Renal cortical epithelial cell (primary cell): ENCODE data around the gene RPL7L1. TPM values are rescaled to one million over a fixed set of nuclear protein-coding genes. Genes with fewer than 3 reads are reported as not detected.

ENCODE experiments used
- DNase-seq: peaks from one replicate; pipeline ENCODE4 v3.0.0-alpha.2; 2011; ENCODE audit warnings: low read depth
- total RNA-seq: library from RNA; depleted of rRNA; stranded (reverse); fragments of >200 nt; gene quantifications from 2 replicates; pipeline ENCODE4 v1.2.3, GENCODE V29; 2014

RPL7L1 gene
- total RNA-seq, 1 donor from 2014 or later: 150 TPM

- no peak for DNase-seq
Observed at GRCh38 chr6:42933205-42933604, 53.8 kb downstream of the RPL7L1 start.

GRCh38 chr6:42935322-42935721 is 55.9 kb downstream of the RPL7L1 start:
- DNase-seq: no peak

- no peak for DNase-seq
Observed at GRCh38 chr6:42936398-42936797, 57.0 kb downstream of the RPL7L1 start.

- no peak for DNase-seq
Observed at GRCh38 chr6:42937548-42938427, 58.4 kb downstream of the RPL7L1 start.

- no peak for DNase-seq
Observed at GRCh38 chr6:42938428-42938796, 59.0 kb downstream of the RPL7L1 start.

GRCh38 chr6:42938987-42939809 is 59.8 kb downstream of the RPL7L1 start:
- no peak for DNase-seq

Other genes with a start within 250 kb of the RPL7L1 start
- gene PRPH2, start 157.0 kb upstream of the RPL7L1 start, total RNA-seq: 0.17 and 1.2 TPM in 2 replicates
- gene TBCC, start 133.5 kb upstream of the RPL7L1 start, total RNA-seq: 37.7 and 59.6 TPM in 2 replicates
- gene BICRAL, start 97.6 kb upstream of the RPL7L1 start, total RNA-seq: 2.4 and 8.2 TPM in 2 replicates
- gene PTCRA, start 36.4 kb downstream of the RPL7L1 start, total RNA-seq: not detected in 2 replicates
- 26.9 and 66.7 TPM in 2 replicates for gene CNPY3, start 49.9 kb downstream of the RPL7L1 start, total RNA-seq
- 0.20 TPM in 1 of 2 replicates, not detected in the other for gene GNMT, start 81.1 kb downstream of the RPL7L1 start, total RNA-seq
- gene PEX6, start 99.6 kb downstream of the RPL7L1 start, total RNA-seq: 46.0 and 80.8 TPM in 2 replicates
- gene PPP2R5D, start 105.0 kb downstream of the RPL7L1 start, total RNA-seq: 42.9 and 47.8 TPM in 2 replicates
- 38.3 and 46.9 TPM in 2 replicates for gene MEA1, start 134.3 kb downstream of the RPL7L1 start, total RNA-seq
- 60.7 and 111 TPM in 2 replicates for gene KLHDC3, start 134.6 kb downstream of the RPL7L1 start, total RNA-seq
- gene RRP36, start 142.0 kb downstream of the RPL7L1 start, total RNA-seq: 93.5 and 166 TPM in 2 replicates
- gene CUL7, start 174.2 kb downstream of the RPL7L1 start, total RNA-seq: 28.0 and 45.0 TPM in 2 replicates
- gene MRPL2, start 179.8 kb downstream of the RPL7L1 start, total RNA-seq: 17.9 and 25.4 TPM in 2 replicates
- gene KLC4, start 180.0 kb downstream of the RPL7L1 start, total RNA-seq: 17.0 and 29.3 TPM in 2 replicates
- 81.3 and 141 TPM in 2 replicates for gene PTK7, start 196.7 kb downstream of the RPL7L1 start, total RNA-seq